GM12878 (cell line): Measurements from ENCODE around the gene LRCH4. TPM values are rescaled to one million over a fixed set of nuclear protein-coding genes. Genes with fewer than 3 reads are reported as not detected.

ENCODE experiments used
- ASH2L ChIP-seq: fragments of 300-600, 200-600 bp; sonication (generic); IDR thresholded peaks from 2 replicates; pipeline ENCODE4 v1.6.1; 2017; ENCODE audit warnings: low read depth, mild to moderate bottlenecking, borderline replicate concordance
- BMI1 ChIP-seq: fragments of 450-650 bp; IDR thresholded peaks from 2 replicates; pipeline ENCODE4 v1.6.1; 2016; ENCODE audit warnings: mild to moderate bottlenecking, moderate library complexity, borderline replicate concordance
- CHD4 ChIP-seq: fragments of 200-600 bp; sonication (generic); IDR thresholded peaks from 2 replicates; pipeline ENCODE4 v1.6.1; 2016; ENCODE audit warnings: mild to moderate bottlenecking
- DPF2 ChIP-seq: fragments of 450-650 bp; IDR thresholded peaks from 2 replicates; pipeline ENCODE4 v1.6.1; 2017; ENCODE audit warnings: mild to moderate bottlenecking
- ETV6 ChIP-seq, 2 experiments: fragments of 450-650 bp in 1 of 2; IDR thresholded peaks in 1 of 2; conservative IDR thresholded peaks in 1 of 2; 2 replicates each; pipeline ENCODE4 v1.6.1; 2014; ENCODE audit warnings: antibody characterized with exemption in 1 of 2, borderline replicate concordance in 1 of 2, low read depth in 1 of 2, mild to moderate bottlenecking in 1 of 2, moderate library complexity in 1 of 2
- IRF4 ChIP-seq: IDR thresholded peaks from 2 replicates; pipeline ENCODE4 v1.6.1; 2011; ENCODE audit warnings: low read depth, low read length
- MTA2 ChIP-seq: fragments of 450-650 bp; IDR thresholded peaks from 2 replicates; pipeline ENCODE4 v1.6.1; 2016; ENCODE audit warnings: low read depth, mild to moderate bottlenecking, moderate library complexity
- MTA3 ChIP-seq: IDR thresholded peaks from 2 replicates; pipeline ENCODE4 v1.6.1; 2012; ENCODE audit warnings: low read length, inconsistent platforms, borderline replicate concordance
- MXI1 ChIP-seq: fragments of 150-350 bp; IDR thresholded peaks from 2 replicates; pipeline ENCODE4 v1.6.1; 2011; ENCODE audit warnings: low read depth, mild to moderate bottlenecking, inconsistent platforms, low read length, improper control_type of control experiment
- NBN ChIP-seq: fragments of 450-650 bp; IDR thresholded peaks from 2 replicates; pipeline ENCODE4 v1.6.1; 2016
- NR2F1 ChIP-seq: fragments of 450-650 bp; conservative IDR thresholded peaks from 2 replicates; pipeline ENCODE4 v1.6.1; 2017; ENCODE audit warnings: mild to moderate bottlenecking
- PML ChIP-seq: IDR thresholded peaks from 2 replicates; pipeline ENCODE4 v1.6.1; 2012; ENCODE audit warnings: low read length, inconsistent platforms
- POU2F2 ChIP-seq: IDR thresholded peaks from 3 replicates; pipeline ENCODE4 v1.6.1; 2011; ENCODE audit warnings: low read depth, mild to moderate bottlenecking, low read length, borderline replicate concordance
- RAD21 ChIP-seq: IDR thresholded peaks from 2 replicates; pipeline ENCODE4 v1.6.1; 2011; ENCODE audit warnings: mild to moderate bottlenecking, low read depth, low read length, moderate library complexity; ENCODE audit not compliant: insufficient read depth
- RB1 ChIP-seq: fragments of 450-650 bp; formaldehyde crosslinking; IDR thresholded peaks from 2 replicates; pipeline ENCODE4 v1.6.1; 2017; ENCODE audit warnings: mild to moderate bottlenecking, borderline replicate concordance
- SMAD5 ChIP-seq: IDR thresholded peaks from 2 replicates; pipeline ENCODE4 v1.6.1; 2016; ENCODE audit warnings: antibody characterized with exemption, low read depth
- SMARCA5 ChIP-seq: fragments of 450-650 bp; IDR thresholded peaks from 2 replicates; pipeline ENCODE4 v1.6.1; 2017; ENCODE audit warnings: mild to moderate bottlenecking
- STAT3 ChIP-seq: IDR thresholded peaks from 2 replicates; pipeline ENCODE4 v1.6.1; 2011; ENCODE audit warnings: low read depth, low read length, improper control_type of control experiment
- TCF12 ChIP-seq: IDR thresholded peaks from 2 replicates; pipeline ENCODE4 v1.6.1; 2011; ENCODE audit warnings: low read depth, mild to moderate bottlenecking, low read length
- TCF7 ChIP-seq: IDR thresholded peaks from 2 replicates; pipeline ENCODE4 v1.6.1; 2014; ENCODE audit warnings: antibody characterized with exemption, borderline replicate concordance
- YBX1 ChIP-seq: fragments of 450-650 bp; IDR thresholded peaks from 2 replicates; pipeline ENCODE4 v1.6.1; 2016; ENCODE audit warnings: antibody characterized with exemption
- polyA plus RNA-seq, 11 experiments: library from polyadenylated mRNA; depleted of rRNA in 4 of 11; unstranded in 6 of 11; stranded (reverse) in 5 of 11; fragments of >200 nt; fragmentation: Nextera tagmentation in 4 of 11; fragmentation: Illumina TruSeq in 1 of 11; extraction: Ambion mirVana in 4 of 11; extraction: Trizol in 1 of 11; gene quantifications; 1 replicate in 1 of 11; 2 replicates in 10 of 11; pipeline versions ENCODE4 v1.2.1 to v1.2.3, GENCODE V29; 2011 to 2016; ENCODE audit warnings: inconsistent platforms in 2 of 11, missing spikeins in 2 of 11, low read depth in 1 of 11
- total RNA-seq, 4 experiments: library from RNA; depleted of rRNA in 3 of 4; stranded (reverse); fragments of >200 nt in 3 of 4; fragmentation: Illumina TruSeq in 1 of 4; extraction: Trizol in 1 of 4; gene quantifications; 2 replicates each; pipeline versions ENCODE4 v1.2.1 to v1.2.3, GENCODE V29; 2013 to 2021
- TF ChIP-seq, protein P1 (sequence below), 3 experiments: IDR thresholded peaks in 2 of 3; conservative IDR thresholded peaks in 1 of 3; 2 replicates each; pipeline ENCODE4 v1.5.1; 2011; ENCODE audit warnings: low read depth in 3 of 3, low read length in 3 of 3, mild to moderate bottlenecking in 3 of 3, control low read depth in 2 of 3, moderate library complexity in 2 of 3, inconsistent platforms in 1 of 3, mixed read lengths in 1 of 3; ENCODE audit not compliant: control insufficient read depth in 2 of 3, insufficient read depth in 1 of 3; ENCODE audit errors: extremely low read depth in 1 of 3
- TF ChIP-seq, protein P2 (sequence below): IDR thresholded peaks from 2 replicates; pipeline ENCODE4 v1.6.1; 2011; ENCODE audit warnings: mild to moderate bottlenecking, low read depth, low read length, moderate library complexity; ENCODE audit not compliant: insufficient replicate concordance
- TF ChIP-seq, protein P3 (sequence below): fragments of 450-650 bp; conservative IDR thresholded peaks from 2 replicates; pipeline ENCODE4 v1.6.1; 2017; ENCODE audit warnings: mild to moderate bottlenecking, moderate library complexity
- TF ChIP-seq, protein P4 (sequence below): fragments of 450-650 bp; IDR thresholded peaks from 2 replicates; pipeline ENCODE4 v1.6.1; 2016; ENCODE audit warnings: mild to moderate bottlenecking

Gene LRCH4
- total and polyA plus RNA-seq, 10 of the 15 experiments (the other 5 are each of a cell fraction or from before 2014, with no cell fraction given), result 0.58 to 96.7 (median 28.4) TPM

DNA sequence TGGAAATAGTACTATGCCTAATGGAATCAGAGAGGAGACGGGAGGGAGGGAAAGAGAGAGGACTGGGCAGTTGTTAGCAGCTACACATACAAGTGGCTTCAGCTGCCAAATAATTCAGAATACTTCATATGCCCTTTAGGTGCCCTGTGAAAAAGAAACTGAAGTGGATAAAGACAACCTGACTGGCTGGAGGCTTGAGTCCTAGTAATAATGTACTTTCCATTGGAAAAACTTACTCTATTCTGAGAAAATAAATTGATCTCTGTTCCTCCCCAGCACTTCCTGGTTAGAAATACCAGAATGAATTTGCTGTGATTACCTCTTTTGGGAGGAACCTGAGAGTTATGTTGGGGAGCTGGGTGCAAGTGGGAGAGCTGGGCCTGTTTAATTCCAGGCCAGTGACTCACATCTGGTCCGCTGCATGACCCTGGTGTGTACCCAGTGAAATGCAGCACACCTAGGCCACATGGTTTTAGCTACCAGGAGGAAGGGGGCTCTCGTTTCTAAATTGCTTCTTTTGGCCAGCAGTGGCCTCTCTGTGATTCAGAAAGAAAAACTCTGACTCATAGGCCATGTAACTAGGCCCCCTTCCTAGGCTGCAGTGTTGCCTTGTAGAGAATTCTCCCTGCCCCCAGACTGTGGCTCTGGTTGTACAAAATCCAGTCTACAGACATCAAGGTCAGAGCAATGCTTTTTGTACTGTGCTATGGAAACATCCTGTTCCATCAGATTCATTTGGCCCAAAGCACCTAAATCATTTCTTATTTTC lies 40.4 kb downstream of the LRCH4 start (continued):
- TF ChIP-seq BMI1, result no peak
- no peak for TF ChIP-seq STAT3
- TF ChIP-seq, protein P1, sequence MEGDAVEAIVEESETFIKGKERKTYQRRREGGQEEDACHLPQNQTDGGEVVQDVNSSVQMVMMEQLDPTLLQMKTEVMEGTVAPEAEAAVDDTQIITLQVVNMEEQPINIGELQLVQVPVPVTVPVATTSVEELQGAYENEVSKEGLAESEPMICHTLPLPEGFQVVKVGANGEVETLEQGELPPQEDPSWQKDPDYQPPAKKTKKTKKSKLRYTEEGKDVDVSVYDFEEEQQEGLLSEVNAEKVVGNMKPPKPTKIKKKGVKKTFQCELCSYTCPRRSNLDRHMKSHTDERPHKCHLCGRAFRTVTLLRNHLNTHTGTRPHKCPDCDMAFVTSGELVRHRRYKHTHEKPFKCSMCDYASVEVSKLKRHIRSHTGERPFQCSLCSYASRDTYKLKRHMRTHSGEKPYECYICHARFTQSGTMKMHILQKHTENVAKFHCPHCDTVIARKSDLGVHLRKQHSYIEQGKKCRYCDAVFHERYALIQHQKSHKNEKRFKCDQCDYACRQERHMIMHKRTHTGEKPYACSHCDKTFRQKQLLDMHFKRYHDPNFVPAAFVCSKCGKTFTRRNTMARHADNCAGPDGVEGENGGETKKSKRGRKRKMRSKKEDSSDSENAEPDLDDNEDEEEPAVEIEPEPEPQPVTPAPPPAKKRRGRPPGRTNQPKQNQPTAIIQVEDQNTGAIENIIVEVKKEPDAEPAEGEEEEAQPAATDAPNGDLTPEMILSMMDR (IDR thresholded peaks at IDR 0.05 in 2 of 3, conservative IDR thresholded peaks at IDR 0.05 in 1 of 3; ENCODE audit: control insufficient read depth in 2 of 3, extremely low read depth in 1 of 3, insufficient read depth in 1 of 3, low read depth in 3 of 3, low read length in 3 of 3), result peak; percentile 9 to 26 (median 18); a peak in 2 of 6 replicates
- TF ChIP-seq, protein P2, sequence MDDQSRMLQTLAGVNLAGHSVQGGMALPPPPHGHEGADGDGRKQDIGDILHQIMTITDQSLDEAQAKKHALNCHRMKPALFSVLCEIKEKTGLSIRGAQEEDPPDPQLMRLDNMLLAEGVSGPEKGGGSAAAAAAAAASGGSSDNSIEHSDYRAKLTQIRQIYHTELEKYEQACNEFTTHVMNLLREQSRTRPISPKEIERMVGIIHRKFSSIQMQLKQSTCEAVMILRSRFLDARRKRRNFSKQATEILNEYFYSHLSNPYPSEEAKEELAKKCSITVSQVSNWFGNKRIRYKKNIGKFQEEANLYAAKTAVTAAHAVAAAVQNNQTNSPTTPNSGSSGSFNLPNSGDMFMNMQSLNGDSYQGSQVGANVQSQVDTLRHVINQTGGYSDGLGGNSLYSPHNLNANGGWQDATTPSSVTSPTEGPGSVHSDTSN, result no peak
- TF ChIP-seq CHD4, result no peak
- no peak; the same call in 1 of the 2 replicates for TF ChIP-seq DPF2
- peak; percentile 20; the same call in 1 of the 2 replicates for TF ChIP-seq RB1
- no peak for TF ChIP-seq YBX1
- TF ChIP-seq SMAD5, result no peak; the same call in 1 of the 2 replicates
- no peak for TF ChIP-seq PML
- TF ChIP-seq ETV6 (conservative IDR thresholded peaks at IDR 0.05 in 1 of 2, IDR thresholded peaks at IDR 0.05 in 1 of 2; ENCODE audit: borderline replicate concordance in 1 of 2, low read depth in 1 of 2), result no peak
- 0 out of 2 replicates have a peak, but pooled peaks have one; percentile 24 for TF ChIP-seq TCF12
- peak; percentile 54 for TF ChIP-seq MTA2
- peak; percentile 75; the same call in 1 of the 2 replicates for TF ChIP-seq NR2F1
- peak; percentile 40; the same call in 1 of the 2 replicates for TF ChIP-seq RAD21
- TF ChIP-seq, protein P3, sequence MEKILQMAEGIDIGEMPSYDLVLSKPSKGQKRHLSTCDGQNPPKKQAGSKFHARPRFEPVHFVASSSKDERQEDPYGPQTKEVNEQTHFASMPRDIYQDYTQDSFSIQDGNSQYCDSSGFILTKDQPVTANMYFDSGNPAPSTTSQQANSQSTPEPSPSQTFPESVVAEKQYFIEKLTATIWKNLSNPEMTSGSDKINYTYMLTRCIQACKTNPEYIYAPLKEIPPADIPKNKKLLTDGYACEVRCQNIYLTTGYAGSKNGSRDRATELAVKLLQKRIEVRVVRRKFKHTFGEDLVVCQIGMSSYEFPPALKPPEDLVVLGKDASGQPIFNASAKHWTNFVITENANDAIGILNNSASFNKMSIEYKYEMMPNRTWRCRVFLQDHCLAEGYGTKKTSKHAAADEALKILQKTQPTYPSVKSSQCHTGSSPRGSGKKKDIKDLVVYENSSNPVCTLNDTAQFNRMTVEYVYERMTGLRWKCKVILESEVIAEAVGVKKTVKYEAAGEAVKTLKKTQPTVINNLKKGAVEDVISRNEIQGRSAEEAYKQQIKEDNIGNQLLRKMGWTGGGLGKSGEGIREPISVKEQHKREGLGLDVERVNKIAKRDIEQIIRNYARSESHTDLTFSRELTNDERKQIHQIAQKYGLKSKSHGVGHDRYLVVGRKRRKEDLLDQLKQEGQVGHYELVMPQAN, result no peak
- no peak for TF ChIP-seq TCF7
- TF ChIP-seq POU2F2, result no peak
- TF ChIP-seq, protein P4, sequence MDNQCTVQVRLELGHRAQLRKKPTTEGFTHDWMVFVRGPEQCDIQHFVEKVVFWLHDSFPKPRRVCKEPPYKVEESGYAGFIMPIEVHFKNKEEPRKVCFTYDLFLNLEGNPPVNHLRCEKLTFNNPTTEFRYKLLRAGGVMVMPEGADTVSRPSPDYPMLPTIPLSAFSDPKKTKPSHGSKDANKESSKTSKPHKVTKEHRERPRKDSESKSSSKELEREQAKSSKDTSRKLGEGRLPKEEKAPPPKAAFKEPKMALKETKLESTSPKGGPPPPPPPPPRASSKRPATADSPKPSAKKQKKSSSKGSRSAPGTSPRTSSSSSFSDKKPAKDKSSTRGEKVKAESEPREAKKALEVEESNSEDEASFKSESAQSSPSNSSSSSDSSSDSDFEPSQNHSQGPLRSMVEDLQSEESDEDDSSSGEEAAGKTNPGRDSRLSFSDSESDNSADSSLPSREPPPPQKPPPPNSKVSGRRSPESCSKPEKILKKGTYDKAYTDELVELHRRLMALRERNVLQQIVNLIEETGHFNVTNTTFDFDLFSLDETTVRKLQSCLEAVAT, result peak; percentile 18; the same call in 1 of the 2 replicates
- TF ChIP-seq SMARCA5, result no peak
- TF ChIP-seq NBN, result peak; percentile 61; the same call in 1 of the 2 replicates
- TF ChIP-seq ASH2L, result 0 out of 2 replicates have a peak, but pooled peaks have one; percentile 14
- TF ChIP-seq IRF4, result no peak; the same call in none of the 2 replicates
- no peak for TF ChIP-seq MTA3
- no peak; the same call in 1 of the 2 replicates for TF ChIP-seq MXI1
